Measurements from ENCODE around the gene SWAP70. TPM values are rescaled to one million over a fixed set of nuclear protein-coding genes. Genes with fewer than 3 reads are reported as not detected.

SWAP70 gene
- total RNA-seq, 2 donors from 2014 or later, result 7.9 to 9.8 TPM

DNA sequence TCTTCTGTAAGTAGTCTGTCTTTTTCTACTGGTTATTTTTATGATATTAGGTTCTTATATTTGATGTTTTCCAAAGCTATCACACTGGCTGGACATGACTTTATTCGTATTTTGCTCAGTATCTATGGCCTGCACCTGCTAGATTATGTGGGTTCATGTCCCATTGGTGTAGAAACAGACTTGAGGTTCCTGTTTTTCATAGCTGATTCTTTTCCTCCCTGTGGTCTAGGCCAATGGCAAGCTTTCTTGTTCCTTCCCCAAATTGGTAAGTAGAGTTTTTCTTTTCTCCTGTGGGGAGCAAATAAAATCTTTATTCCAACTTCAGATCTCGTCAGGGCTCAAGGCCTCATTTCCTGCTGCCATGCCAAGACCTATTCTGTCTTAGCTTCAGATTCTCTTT, 30.2 kb upstream of the SWAP70 start:
- H3K4me1 Mint-ChIP-seq (ENCODE audit: low read depth in 2 of 2), result no peaks in the 10 kb centered on the region
- no peaks in the 10 kb centered on the region for H3K36me3 Mint-ChIP-seq
- H3K4me3 Mint-ChIP-seq, result no peak overlapping the region
- no peaks in the 10 kb centered on the region for H3K27me3 Mint-ChIP-seq
- no peak for DNase-seq (ENCODE audit: low spot score)
- no peaks in the 10 kb centered on the region for H3K9me3 Mint-ChIP-seq
- H3K27ac Mint-ChIP-seq, result no peak overlapping the region
- ATAC-seq, result no peak

DNA sequence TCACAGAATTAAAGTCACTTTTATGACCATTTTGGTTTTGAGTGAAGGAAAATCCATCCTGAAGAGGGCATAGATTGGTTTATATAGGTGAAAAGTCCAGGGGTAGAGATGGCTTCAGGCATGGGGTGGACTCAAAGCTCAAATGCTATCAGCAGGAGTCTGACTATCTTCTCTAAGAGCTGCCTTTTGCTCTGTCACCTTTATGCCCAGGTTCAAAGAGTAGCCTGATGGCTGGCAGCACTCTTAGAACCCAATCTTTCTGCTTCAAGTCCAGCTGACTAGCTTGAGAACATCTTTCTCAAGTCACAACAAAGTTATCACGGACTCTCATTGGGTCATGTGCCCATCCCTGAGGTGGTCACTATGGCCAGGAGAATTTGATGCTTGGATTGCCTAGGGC, 27.2 kb upstream of the SWAP70 start:
- no peaks in the 10 kb centered on the region for H3K27me3 Mint-ChIP-seq
- ATAC-seq (no peak), DNase-seq (ENCODE audit: low spot score) (no peak)
- no peaks in the 10 kb centered on the region for H3K36me3 Mint-ChIP-seq
- H3K4me3 Mint-ChIP-seq, result no peak overlapping the region
- peaks cover 0 to 4% of the 10 kb centered on the region in 2 donors for H3K4me1 Mint-ChIP-seq (ENCODE audit: low read depth in 2 of 2)
- no peaks in the 10 kb centered on the region for H3K9me3 Mint-ChIP-seq
- H3K27ac Mint-ChIP-seq, result no peak overlapping the region

DNA sequence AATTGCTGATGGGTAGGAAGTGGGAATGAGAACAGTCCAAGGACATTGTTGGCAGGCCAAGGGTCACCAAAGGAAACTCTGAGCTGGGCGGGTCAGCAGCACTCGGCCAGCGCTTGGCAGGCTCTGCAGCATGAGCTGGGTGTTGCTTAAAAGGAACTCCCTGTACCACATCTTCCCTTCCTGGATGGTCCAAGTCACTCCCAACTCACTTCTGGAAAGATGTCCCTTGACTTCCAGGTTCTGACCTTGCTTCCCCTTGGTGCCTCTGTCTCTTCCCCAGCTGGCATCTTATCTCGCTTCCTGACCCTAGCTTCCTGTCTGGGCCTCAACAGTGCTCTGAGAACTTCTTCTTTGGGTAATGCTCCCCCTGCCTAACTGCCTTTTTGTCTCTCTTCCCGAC, 24.8 kb upstream of the SWAP70 start:
- Mint-ChIP-seq H3K4me1 (ENCODE audit: low read depth in 2 of 2) (peaks cover 0 to 7% of the 10 kb centered on the region in 2 donors), H3K27ac (no peak overlapping the region), H3K9me3 (no peaks in the 10 kb centered on the region), H3K27me3 (no peaks in the 10 kb centered on the region), H3K4me3 (no peak overlapping the region), H3K36me3 (no peaks in the 10 kb centered on the region)
- no peak for ATAC-seq
- no peak for DNase-seq (ENCODE audit: low spot score)

DNA sequence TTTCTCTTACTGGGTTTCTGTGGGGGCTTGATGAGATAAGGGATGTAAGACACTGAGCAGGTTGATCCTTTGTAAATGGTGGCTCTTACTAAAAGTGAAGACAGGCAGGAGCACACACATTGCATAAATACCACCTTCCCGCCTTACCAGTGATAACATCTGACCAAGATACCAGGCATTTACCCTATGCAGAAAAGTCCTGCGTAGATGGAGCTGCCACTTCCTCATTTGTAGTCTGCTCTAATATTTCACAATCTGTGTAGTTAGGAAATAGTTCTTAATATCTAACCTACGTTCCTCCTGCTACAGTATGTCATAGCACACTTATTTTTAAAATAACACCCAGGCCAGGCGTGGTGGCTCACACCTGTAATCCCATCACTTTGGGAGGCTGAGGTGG, 23.9 kb upstream of the SWAP70 start:
- no peaks in the 10 kb centered on the region for H3K36me3 Mint-ChIP-seq

DNA sequence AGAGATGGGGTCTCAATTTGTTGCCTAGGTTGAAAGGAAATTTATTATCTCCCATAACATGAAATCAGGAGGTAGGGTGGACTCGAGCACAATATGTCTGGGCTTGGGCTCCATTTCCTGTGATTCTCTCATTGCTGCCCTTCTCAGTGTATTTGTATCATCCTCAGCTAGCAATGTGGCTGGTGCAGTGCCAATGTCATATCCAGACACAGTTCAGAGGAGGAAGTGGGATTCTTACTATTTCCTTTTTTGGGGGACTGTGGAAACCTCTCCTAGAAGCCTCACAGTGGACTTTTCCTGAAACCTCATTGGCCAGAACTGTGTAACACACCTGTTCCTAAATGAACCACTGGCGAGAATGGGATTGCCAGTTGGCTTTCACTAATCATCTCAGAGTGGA, 21.0 kb upstream of the SWAP70 start:
- no peak overlapping the region for H3K27ac Mint-ChIP-seq
- no peaks in the 10 kb centered on the region for H3K9me3 Mint-ChIP-seq
- ATAC-seq (no peak), DNase-seq (ENCODE audit: low spot score) (no peak)
- no peaks in the 10 kb centered on the region for H3K36me3 Mint-ChIP-seq
- H3K27me3 Mint-ChIP-seq, result no peaks in the 10 kb centered on the region
- H3K4me1 Mint-ChIP-seq (ENCODE audit: low read depth in 2 of 2), result peaks cover 0 to 7% of the 10 kb centered on the region in 2 donors
- no peak overlapping the region for H3K4me3 Mint-ChIP-seq

More for the DNA sequence above, 23.9 kb upstream of the SWAP70 start:
- peak; percentile 40 to 69 for ATAC-seq
- Mint-ChIP-seq H3K4me3 (no peak overlapping the region), H3K9me3 (no peaks in the 10 kb centered on the region), H3K27ac (peak overlapping the region in 1 of 2 donors; percentile 36), H3K27me3 (no peaks in the 10 kb centered on the region), H3K4me1 (ENCODE audit: low read depth in 2 of 2) (peaks cover 0 to 7% of the 10 kb centered on the region in 2 donors)
- no peak for DNase-seq (ENCODE audit: low spot score)

DNA sequence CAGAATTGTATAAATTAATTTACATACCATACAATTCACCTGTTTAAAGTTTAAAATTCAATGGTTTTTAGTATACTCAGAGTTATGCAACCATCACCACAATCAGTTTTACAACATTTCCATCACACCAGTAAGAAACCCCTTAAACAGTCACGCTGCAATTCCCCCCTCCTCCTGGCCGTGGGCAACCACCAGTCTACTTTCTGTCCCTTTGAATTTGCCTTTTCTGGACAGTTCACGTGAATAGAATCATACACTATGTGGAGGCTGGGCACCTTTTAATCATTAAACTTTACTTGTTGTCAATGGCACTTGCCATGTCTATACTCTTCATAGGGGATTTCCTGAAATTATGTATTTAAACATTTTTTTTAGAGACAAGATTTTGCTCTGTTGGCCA, 20.1 kb upstream of the SWAP70 start:
- peaks cover 4 to 8% of the 10 kb centered on the region in 2 donors for H3K27me3 Mint-ChIP-seq
- H3K4me3 Mint-ChIP-seq, result no peak overlapping the region
- H3K36me3 Mint-ChIP-seq, result peaks cover 7% of the 10 kb centered on the region
- H3K9me3 Mint-ChIP-seq, result peaks cover 2% of the 10 kb centered on the region
- peaks cover 0 to 7% of the 10 kb centered on the region in 2 donors for H3K4me1 Mint-ChIP-seq (ENCODE audit: low read depth in 2 of 2)
- no peak overlapping the region for H3K27ac Mint-ChIP-seq
- DNase-seq (ENCODE audit: low spot score) (no peak), ATAC-seq (no peak)

DNA sequence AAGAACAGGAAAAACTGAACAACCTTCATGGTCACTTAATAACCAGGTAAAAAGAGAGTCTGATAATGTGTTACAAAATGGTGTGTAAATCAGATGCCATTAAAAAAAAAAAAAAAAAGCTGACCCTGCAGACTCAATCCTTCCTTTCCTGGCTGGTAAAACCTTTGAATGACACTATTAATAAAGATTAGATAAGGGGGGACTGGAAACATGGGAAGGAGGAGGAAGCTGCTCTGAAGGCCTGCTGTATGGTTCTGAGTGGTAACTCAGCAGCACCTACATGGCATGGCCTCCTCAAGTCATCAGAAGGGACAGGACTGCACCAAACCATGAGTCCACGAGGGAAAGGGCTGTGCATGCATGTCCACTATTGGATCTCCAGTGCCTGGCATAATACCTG, 18.0 kb upstream of the SWAP70 start:
- Mint-ChIP-seq H3K27ac (no peak overlapping the region), H3K36me3 (peaks cover 7% of the 10 kb centered on the region), H3K27me3 (peaks cover 4 to 10% of the 10 kb centered on the region in 2 donors)

DNA sequence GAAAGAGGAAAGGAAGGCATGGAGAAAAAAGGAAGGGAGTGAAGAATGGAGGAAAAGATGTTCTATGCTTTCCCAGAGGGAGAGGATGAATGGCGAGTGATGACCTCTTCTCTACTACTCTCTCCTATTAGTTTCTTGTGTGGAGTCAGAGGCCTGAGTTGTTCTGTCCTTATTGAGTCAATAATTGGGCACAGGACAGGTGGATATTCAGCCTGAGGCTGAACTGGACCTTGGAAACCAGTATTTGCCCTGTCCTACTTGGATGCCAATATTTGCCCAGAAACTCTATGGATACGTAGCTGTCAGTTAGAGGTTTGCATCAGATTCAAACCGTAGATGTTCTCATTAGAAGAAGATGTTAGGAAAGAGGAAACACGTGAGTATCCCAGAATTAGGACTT, 17.6 kb upstream of the SWAP70 start:
- H3K36me3 Mint-ChIP-seq, result peaks cover 7% of the 10 kb centered on the region
- peaks cover 4 to 10% of the 10 kb centered on the region in 2 donors for H3K27me3 Mint-ChIP-seq
- DNase-seq (ENCODE audit: low spot score) (no peak), ATAC-seq (no peak)
- peaks cover 0 to 2% of the 10 kb centered on the region in 2 donors for H3K4me1 Mint-ChIP-seq (ENCODE audit: low read depth in 2 of 2)
- H3K27ac Mint-ChIP-seq, result no peak overlapping the region
- peaks cover 2% of the 10 kb centered on the region for H3K9me3 Mint-ChIP-seq
- no peak overlapping the region for H3K4me3 Mint-ChIP-seq

More for the DNA sequence above, 18.0 kb upstream of the SWAP70 start:
- peaks cover 0 to 2% of the 10 kb centered on the region in 2 donors for H3K4me1 Mint-ChIP-seq (ENCODE audit: low read depth in 2 of 2)
- no peak overlapping the region for H3K4me3 Mint-ChIP-seq
- ATAC-seq (no peak), DNase-seq (ENCODE audit: low spot score) (no peak)
- peaks cover 2% of the 10 kb centered on the region for H3K9me3 Mint-ChIP-seq

DNA sequence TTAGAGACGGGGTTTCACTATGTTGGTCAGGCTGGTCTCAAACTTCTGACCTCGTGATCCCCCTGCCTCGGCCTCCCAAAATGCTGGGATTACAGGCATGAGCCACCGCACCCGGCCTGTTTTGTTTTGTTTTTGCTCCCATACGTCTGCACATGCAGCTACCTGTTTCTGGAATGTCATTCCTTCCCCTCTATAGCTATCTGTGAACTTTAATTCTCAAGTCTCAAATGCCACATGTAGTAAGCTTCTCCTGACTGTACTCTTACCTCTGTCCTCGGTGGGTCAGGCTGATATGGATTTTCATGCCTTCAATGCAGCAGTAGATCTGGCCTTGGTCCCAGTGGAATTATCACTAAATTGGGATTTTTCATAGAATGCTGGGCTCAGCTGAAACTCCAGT, 12.4 kb upstream of the SWAP70 start:
- Mint-ChIP-seq H3K27me3 (peaks cover 4 to 10% of the 10 kb centered on the region in 2 donors), H3K36me3 (peaks cover 7% of the 10 kb centered on the region), H3K4me1 (ENCODE audit: low read depth in 2 of 2) (no peaks in the 10 kb centered on the region), H3K27ac (no peak overlapping the region), H3K9me3 (peaks cover 2% of the 10 kb centered on the region), H3K4me3 (no peak overlapping the region)
- no peak for DNase-seq (ENCODE audit: low spot score)
- no peak for ATAC-seq

DNA sequence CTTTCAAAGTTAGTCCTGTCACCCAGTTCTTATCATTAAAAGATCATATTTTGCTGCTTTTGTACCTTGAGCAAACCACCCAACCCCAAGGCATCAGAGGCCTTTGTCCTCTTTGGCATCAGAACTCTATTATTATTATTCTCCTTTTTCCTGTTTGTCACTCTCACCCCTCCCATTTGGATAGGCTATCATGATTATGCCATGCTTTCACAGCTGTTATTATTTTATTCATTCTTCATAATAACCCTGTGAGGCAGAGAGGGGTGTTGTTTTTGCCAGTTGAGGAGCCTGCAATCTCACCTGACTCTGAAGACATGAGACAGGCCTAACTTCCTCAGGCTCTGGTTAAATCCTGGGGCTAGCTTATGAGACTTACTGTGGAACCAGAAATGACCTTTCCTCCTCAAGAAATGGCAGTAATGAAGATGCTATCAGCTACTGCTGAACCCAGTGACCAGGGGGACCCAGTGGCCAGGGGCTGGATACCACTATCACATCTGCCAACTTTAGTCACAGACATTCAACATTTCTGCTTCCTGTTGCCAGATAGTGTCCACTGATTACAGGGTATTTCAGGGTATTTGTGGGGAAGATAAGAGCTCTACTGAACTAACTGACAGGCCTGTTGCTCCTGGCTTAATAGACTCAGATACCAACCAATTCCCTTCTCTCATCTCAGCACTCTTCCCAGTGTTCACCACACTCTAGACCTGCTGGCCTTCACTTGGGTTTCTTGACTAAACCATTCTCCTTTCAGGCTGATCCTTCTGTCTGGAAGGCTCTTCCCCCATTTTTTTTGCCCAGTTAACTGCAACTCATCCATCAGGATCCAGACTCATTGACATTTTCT, 11.8 kb upstream of the SWAP70 start:
- no peak overlapping the region for H3K27ac Mint-ChIP-seq
- DNase-seq (ENCODE audit: low spot score) (no peak), ATAC-seq (peak in 1 of 2 donors; percentile 71)
- H3K9me3 Mint-ChIP-seq, result peaks cover 2% of the 10 kb centered on the region
- no peaks in the 10 kb centered on the region for H3K4me1 Mint-ChIP-seq (ENCODE audit: low read depth in 2 of 2)
- peaks cover 4 to 10% of the 10 kb centered on the region in 2 donors for H3K27me3 Mint-ChIP-seq
- no peak overlapping the region for H3K4me3 Mint-ChIP-seq
- H3K36me3 Mint-ChIP-seq, result peaks cover 7% of the 10 kb centered on the region

DNA sequence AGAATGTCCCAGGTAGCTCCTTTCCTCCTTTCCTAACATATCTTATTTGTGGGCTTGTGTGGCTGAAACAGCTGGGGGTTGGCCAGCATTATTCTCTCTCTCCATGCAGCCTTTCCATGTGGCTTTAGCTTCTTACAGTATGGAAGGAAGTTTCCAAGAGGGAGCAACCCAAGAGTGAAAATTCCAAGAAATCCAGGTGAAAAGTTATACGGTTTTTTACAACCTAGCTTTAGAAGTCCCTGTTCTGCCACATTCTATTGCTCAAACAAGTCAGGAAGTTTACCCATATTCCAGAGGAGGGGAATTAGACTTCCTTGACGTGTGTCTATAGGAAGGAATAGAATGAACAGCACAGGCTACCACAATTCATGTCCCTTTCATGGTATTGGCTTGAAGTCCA, 10.0 kb upstream of the SWAP70 start:
- no peak overlapping the region for H3K4me3 Mint-ChIP-seq
- no peak overlapping the region for H3K27ac Mint-ChIP-seq
- DNase-seq (ENCODE audit: low spot score), result no peak
- peaks cover under 1 to 4% of the 10 kb centered on the region in 2 donors for H3K27me3 Mint-ChIP-seq
- H3K36me3 Mint-ChIP-seq, result no peaks in the 10 kb centered on the region
- H3K4me1 Mint-ChIP-seq (ENCODE audit: low read depth in 2 of 2), result no peaks in the 10 kb centered on the region
- no peak for ATAC-seq
- no peaks in the 10 kb centered on the region for H3K9me3 Mint-ChIP-seq

DNA sequence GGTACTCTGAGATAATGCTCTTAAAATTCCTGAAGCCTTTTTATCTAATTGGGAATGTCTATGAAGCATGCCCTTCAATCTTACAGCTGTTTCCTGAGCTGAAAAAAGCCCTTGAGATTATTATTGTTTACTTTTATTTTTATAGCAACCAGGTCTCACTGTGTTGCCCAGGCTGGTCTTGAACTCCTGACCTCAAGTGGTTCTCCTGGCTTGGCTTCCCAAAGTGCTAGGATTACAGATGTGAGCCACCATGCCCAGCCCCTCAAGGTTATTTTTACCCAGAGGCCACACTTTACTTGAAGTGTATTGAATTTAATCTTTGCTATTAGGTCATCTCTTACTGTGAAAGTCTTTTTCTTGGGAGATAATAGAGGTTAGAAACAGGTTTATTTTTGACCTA, 7.0 kb upstream of the SWAP70 start:
- no peak for ATAC-seq
- no peaks in the 10 kb centered on the region for H3K36me3 Mint-ChIP-seq
- no peaks in the 10 kb centered on the region for H3K9me3 Mint-ChIP-seq
- DNase-seq (ENCODE audit: low spot score), result no peak
- H3K4me1 Mint-ChIP-seq (ENCODE audit: low read depth in 2 of 2), result peaks cover 0 to 6% of the 10 kb centered on the region in 2 donors
- H3K27ac Mint-ChIP-seq, result no peak overlapping the region
- no peak overlapping the region for H3K4me3 Mint-ChIP-seq
- H3K27me3 Mint-ChIP-seq, result peaks cover 0 to 9% of the 10 kb centered on the region in 2 donors

DNA sequence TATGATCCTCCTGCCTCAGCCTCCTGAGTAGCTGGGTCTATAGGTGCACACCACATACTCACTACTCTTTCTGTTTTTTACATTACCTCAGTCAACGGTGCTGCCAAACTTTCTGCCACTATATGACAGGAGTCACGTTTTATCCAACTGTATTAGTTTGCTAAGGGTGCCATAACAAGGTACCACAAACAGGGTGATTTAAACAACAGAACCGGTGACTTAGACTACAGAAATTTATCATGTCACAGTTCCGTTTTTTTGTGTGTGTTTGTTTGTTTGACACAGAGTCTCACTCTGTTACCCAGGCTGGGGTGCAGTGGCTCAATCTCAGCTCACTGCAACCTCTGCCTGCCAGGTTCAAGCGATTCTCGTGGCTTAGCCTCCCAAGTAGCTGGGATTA, 6.3 kb upstream of the SWAP70 start:
- Mint-ChIP-seq H3K27ac (no peak overlapping the region), H3K27me3 (peaks cover 0 to 9% of the 10 kb centered on the region in 2 donors), H3K9me3 (no peaks in the 10 kb centered on the region), H3K4me3 (no peak overlapping the region), H3K36me3 (no peaks in the 10 kb centered on the region), H3K4me1 (ENCODE audit: low read depth in 2 of 2) (peaks cover 0 to 10% of the 10 kb centered on the region in 2 donors)
- DNase-seq (ENCODE audit: low spot score) (no peak), ATAC-seq (no peak)

DNA sequence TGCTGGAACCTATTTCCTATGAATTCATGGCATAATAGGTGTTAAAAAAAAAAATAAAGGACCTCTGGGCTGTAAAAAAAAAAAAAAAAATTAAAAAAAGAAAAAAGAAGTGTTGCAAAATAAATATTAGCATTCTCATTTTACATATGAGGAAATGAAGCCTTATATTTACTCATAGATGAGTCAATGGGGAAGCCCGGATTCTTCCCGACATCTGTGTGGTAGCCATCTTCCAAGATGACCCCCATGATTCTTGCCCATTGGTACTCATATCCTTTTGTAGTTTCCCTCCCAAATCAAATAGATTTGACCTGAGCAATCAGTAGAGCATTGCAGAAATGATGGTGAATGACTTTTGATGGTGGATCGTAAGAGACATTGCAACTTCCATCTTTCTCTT, 3.0 kb upstream of the SWAP70 start:
- H3K27ac Mint-ChIP-seq, result no peak overlapping the region
- no peak for ATAC-seq
- peaks cover 0 to 9% of the 10 kb centered on the region in 2 donors for H3K27me3 Mint-ChIP-seq
- H3K36me3 Mint-ChIP-seq, result peaks cover 5% of the 10 kb centered on the region
- H3K4me1 Mint-ChIP-seq (ENCODE audit: low read depth in 2 of 2), result peaks cover 6 to 24% of the 10 kb centered on the region in 2 donors
- no peak for DNase-seq (ENCODE audit: low spot score)
- H3K9me3 Mint-ChIP-seq, result no peaks in the 10 kb centered on the region
- peak overlapping the region; percentile 4 for H3K4me3 Mint-ChIP-seq
